DOHH2 (cell line): ENCODE measurements around the gene DDR2.

Source experiments
- EZH2phosphoT487 ChIP-seq: fragments of 200-600 bp; sonication (generic); IDR thresholded peaks from 2 replicates; pipeline ENCODE4 v1.6.1; 2017; ENCODE audit warnings: borderline replicate concordance, mild to moderate bottlenecking, antibody characterized with exemption, low read length, moderate library complexity, mixed read lengths
- TF ChIP-seq, protein P1 (sequence below): fragments of 200-600 bp; sonication (generic); IDR thresholded peaks from one replicate; pipeline ENCODE4 v1.5.1; 2014; ENCODE audit warnings: antibody characterized with exemption, mild to moderate bottlenecking, low read depth, low read length; ENCODE audit not compliant: poor library complexity, severe bottlenecking

DNA sequence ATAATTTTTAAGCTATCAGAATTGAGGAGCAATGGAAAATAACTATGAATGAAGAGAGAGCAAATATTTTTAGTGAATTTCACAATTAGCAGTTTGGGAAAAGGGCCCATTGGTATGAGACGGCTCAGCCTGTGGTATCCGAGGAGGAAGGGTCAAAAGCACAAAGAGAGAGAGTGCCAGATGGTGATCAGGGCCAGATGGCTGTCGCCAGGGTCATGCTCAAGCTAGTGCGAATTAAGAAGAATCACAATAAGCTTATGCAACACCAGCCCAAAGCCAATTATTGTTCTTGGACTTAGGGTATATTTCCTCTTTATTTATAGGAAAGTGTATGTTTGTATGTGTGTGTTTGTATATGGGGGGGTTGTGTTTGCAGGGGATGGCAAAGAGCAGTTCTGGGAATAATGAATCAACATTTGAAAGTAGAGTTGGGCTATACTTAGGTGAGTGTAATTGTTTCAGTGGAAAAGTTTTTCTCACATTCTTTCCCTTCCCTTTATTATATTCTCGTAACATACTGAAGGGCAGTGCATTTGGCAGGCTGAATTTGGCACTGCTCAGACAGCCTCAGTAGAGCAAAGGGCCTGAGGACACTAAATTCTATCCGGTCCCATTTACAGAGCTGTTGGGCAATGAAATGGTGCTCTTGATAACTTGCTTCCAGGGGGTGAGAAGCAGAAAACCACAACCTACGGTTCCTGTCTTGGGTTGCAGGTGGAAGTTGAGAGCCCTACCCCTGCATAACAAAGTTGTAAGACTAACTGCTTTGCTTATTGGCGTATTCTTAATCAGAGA, 19.5 kb upstream of the DDR2 start:
- TF ChIP-seq, protein P1, sequence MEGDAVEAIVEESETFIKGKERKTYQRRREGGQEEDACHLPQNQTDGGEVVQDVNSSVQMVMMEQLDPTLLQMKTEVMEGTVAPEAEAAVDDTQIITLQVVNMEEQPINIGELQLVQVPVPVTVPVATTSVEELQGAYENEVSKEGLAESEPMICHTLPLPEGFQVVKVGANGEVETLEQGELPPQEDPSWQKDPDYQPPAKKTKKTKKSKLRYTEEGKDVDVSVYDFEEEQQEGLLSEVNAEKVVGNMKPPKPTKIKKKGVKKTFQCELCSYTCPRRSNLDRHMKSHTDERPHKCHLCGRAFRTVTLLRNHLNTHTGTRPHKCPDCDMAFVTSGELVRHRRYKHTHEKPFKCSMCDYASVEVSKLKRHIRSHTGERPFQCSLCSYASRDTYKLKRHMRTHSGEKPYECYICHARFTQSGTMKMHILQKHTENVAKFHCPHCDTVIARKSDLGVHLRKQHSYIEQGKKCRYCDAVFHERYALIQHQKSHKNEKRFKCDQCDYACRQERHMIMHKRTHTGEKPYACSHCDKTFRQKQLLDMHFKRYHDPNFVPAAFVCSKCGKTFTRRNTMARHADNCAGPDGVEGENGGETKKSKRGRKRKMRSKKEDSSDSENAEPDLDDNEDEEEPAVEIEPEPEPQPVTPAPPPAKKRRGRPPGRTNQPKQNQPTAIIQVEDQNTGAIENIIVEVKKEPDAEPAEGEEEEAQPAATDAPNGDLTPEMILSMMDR, result no peak
- TF ChIP-seq EZH2phosphoT487, result no peak
